D721Med (cell line): ENCODE measurements around the gene TNS1.

Experiments
- DNase-seq: peaks from one replicate; pipeline ENCODE4 v3.0.0; 2011; ENCODE audit warnings: low spot score; ENCODE audit not compliant: insufficient read length
- FAIRE-seq: peaks from 2 replicates; lab custom pipeline; 2011; peaks lifted over from hg19 to GRCh38; lab: Jason Lieb, UNC
- TF ChIP-seq, protein P1 (sequence below): IDR thresholded peaks from 2 replicates; pipeline ENCODE4 v1.5.1; 2012; ENCODE audit warnings: mild to moderate bottlenecking, control low read depth; ENCODE audit not compliant: insufficient read depth; ENCODE audit errors: missing control alignments

TNS1 gene

DNA sequence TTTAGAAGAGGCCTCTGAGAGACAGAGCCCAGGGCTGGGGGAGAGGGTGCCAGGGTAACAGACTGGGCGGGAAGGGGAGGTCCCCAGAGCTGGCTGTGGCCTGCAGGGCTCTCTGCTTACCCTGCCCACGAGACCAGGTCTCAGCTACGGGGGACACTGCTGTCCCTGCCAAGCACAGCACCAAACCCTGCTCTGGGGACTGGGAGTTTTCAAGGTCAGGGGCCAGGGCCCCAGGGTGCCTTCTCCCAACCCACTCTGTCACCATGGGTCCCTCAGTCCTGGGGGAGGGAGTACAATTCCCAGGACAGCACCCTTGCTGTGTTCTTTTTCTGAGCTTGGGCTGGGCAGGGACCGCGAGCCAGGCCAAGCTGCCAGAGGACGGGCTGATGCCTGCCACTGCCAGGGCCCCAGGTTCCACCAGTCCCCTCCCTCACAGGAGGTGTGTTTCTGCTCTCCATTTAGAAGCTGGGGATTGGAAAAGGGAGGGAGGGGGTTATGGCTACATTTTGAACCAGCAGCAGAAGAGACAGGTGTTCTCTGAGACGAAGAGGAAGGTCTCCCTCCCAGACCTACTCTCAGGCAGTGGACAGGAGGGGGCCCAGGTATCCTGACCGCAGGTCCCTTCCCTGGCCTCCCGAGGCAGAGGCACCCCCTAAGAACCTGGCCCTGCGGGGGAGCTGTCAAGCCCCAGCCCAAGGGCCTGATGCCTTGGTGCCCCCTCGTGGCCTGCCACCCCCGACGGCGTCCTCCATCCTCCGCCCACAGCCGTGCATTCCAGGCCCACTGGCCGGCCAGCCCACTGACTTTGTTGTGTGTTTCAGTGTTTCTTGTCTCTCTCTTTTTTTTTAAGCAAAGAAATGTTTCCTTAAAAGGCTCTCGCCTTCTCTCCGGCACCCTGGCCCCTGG, 80.4 kb downstream of the TNS1 start:
- no peak for FAIRE-seq
- TF ChIP-seq, protein P1, sequence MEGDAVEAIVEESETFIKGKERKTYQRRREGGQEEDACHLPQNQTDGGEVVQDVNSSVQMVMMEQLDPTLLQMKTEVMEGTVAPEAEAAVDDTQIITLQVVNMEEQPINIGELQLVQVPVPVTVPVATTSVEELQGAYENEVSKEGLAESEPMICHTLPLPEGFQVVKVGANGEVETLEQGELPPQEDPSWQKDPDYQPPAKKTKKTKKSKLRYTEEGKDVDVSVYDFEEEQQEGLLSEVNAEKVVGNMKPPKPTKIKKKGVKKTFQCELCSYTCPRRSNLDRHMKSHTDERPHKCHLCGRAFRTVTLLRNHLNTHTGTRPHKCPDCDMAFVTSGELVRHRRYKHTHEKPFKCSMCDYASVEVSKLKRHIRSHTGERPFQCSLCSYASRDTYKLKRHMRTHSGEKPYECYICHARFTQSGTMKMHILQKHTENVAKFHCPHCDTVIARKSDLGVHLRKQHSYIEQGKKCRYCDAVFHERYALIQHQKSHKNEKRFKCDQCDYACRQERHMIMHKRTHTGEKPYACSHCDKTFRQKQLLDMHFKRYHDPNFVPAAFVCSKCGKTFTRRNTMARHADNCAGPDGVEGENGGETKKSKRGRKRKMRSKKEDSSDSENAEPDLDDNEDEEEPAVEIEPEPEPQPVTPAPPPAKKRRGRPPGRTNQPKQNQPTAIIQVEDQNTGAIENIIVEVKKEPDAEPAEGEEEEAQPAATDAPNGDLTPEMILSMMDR: no peak

DNA sequence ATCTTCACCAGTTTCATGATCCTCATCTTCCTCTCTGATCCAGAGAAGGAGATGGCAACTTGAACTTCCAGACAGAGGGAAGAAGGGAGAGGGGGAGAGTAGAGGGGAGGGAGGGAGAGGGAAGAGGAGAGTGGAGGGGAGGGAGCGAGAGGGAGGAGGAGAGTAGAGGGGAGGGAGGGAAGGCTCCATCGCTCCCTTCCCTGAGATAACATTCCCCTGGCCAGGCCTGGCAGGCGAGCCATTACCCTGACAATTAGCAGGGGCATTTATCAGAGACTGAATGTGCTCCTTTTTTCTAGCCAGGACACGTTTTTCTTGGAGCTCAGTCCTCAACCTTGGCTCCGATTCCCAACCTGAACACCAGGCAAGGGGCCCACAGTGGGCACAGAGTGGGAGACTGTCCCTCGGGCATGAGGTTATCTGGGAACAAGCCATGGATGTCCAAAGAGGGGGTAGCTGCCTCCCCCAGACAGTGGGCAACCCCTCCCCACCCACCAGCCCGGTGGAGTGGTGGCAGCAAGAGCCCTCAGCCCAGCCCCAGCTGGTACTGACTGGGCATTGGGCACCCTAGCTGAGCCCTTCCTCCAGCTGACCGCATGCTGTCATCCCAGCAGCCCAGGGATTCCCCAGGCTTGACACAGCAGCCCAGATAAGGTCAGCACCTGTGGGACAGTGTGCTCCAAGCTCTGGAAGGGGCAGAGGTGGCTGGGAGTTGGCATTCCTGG, 81.8 kb downstream of the TNS1 start:
- no peak for FAIRE-seq
- no peak for DNase-seq

More for the DNA sequence above, 80.4 kb downstream of the TNS1 start:
- DNase-seq: no peak

GRCh38 chr2:217919781-217920351, 82.9 kb downstream of the TNS1 start:
- TF ChIP-seq, protein P1: no peak
- FAIRE-seq (no peak), DNase-seq (no peak)

More for the DNA sequence above, 81.8 kb downstream of the TNS1 start:
- TF ChIP-seq, protein P1: no peak

- FAIRE-seq (no peak), DNase-seq (no peak)
Observed at GRCh38 chr2:217919204-217919603, 83.6 kb downstream of the TNS1 start.

GRCh38 chr2:217918308-217919024, 84.3 kb downstream of the TNS1 start:
- FAIRE-seq (no peak), DNase-seq (no peak)
- TF ChIP-seq, protein P1: no peak

More at GRCh38 chr2:217919204-217919603, 83.6 kb downstream of the TNS1 start:
- TF ChIP-seq, protein P1: no peak

DNA sequence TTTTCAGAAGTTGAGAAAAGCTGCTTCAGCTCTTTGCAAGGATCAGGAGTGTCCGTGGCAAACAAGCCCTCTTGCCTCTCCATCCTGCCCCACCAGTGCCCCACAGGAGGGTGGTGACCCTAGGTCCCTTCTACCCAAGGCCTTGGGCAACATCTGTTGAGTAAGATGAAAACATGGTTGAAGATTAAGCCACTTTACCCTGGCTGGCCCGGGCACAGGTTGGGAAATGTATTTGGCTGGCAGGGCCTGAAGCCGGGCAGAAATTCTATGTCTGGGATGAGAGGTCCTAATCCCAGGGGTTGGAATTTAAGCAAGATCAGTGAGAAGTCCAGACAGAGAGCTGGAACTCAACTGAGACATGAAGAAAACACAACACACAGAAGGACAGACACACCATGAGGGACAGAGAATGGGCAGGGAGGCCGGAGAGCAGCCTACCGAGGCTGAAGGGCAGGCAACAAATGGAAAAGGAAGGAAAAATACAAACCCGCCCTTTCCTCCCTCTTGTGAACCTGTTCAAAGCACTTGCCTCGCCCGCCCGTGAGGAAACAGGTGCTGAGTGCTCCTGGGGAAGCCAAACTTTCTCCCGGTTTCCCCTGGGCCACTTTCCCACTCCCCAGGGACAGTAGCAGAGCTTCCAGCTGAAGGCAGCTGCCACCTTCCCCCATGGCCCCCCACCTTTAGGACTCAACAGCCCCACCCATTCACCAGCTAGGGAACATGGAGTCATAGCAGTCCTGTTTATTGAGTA, 86.1 kb downstream of the TNS1 start:
- DNase-seq (no peak), FAIRE-seq (no peak)
- TF ChIP-seq, protein P1: no peak
